WTC11 (cell line): Measurements from ENCODE around the gene C2CD2. TPM values are rescaled to one million over a fixed set of nuclear protein-coding genes. Genes with fewer than 3 reads are reported as not detected.

Experiments
- ATAC-seq: fragments of 200-7000 bp; cut with Tn5 transposase; 2 replicates; pipeline ENCODE4 v1.10.0; 2021; ENCODE audit warnings: mild to moderate bottlenecking, moderate library complexity
- CTCF ChIA-PET: fragments of 300-600 bp; sonication (Branson Sonifier 250); formaldehyde crosslinking; loops from one replicate; lab custom pipeline; 2021; ENCODE audit warnings: antibody characterized with exemption; lab: Charles Lee
- POLR2A ChIA-PET: fragments of 350-600 bp; sonication (Branson Sonifier 250); formaldehyde crosslinking; loops from one replicate; lab custom pipeline; 2021; ENCODE audit warnings: antibody characterized with exemption; lab: Charles Lee
- DNase-seq: peaks from one replicate; pipeline ENCODE4 v3.0.0; 2021; ENCODE audit warnings: low spot score
- H3K27ac Mint-ChIP-seq: 2 replicates; pipeline ENCODE4 v1.8.0; 2021; ENCODE audit warnings: mixed read lengths
- H3K27me3 Mint-ChIP-seq: 2 replicates; pipeline ENCODE4 v1.8.0; 2021; ENCODE audit warnings: low read depth, mild to moderate bottlenecking, moderate library complexity, mixed read lengths
- H3K36me3 Mint-ChIP-seq: 2 replicates; pipeline ENCODE4 v1.8.0; 2021; ENCODE audit warnings: mixed read lengths
- H3K4me1 Mint-ChIP-seq: 2 replicates; pipeline ENCODE4 v1.8.0; 2022; ENCODE audit warnings: mixed read lengths
- H3K4me3 Mint-ChIP-seq: 2 replicates; pipeline ENCODE4 v1.8.0; 2021; ENCODE audit warnings: mild to moderate bottlenecking, moderate library complexity, mixed read lengths
- H3K9me3 Mint-ChIP-seq: 2 replicates; pipeline ENCODE4 v1.8.0; 2021; ENCODE audit warnings: mixed read lengths
- ARID4B ChIP-seq: sonication (generic); formaldehyde crosslinking; IDR thresholded peaks from 2 replicates; pipeline ENCODE4 v1.8.0; 2023; ENCODE audit warnings: missing genetic modification reagents, mild to moderate bottlenecking, borderline replicate concordance
- ELF4 ChIP-seq: sonication (generic); formaldehyde crosslinking; IDR thresholded peaks from 2 replicates; pipeline ENCODE4 v1.8.1; 2022; ENCODE audit warnings: low read depth, mild to moderate bottlenecking, moderate library complexity, missing genetic modification reagents
- FOXJ3 ChIP-seq: sonication (generic); formaldehyde crosslinking; IDR thresholded peaks from 2 replicates; pipeline ENCODE4 v1.9.0; 2021; ENCODE audit warnings: missing genetic modification reagents, mild to moderate bottlenecking, borderline replicate concordance
- JUN ChIP-seq: sonication (generic); formaldehyde crosslinking; IDR thresholded peaks from 2 replicates; pipeline ENCODE4 v1.8.0; 2023; ENCODE audit warnings: mild to moderate bottlenecking, missing genetic modification reagents
- MAX ChIP-seq: sonication (generic); formaldehyde crosslinking; IDR thresholded peaks from 2 replicates; pipeline ENCODE4 v1.8.0; 2022; ENCODE audit warnings: mild to moderate bottlenecking, missing genetic modification reagents
- MYBL2 ChIP-seq: sonication (generic); formaldehyde crosslinking; IDR thresholded peaks from 2 replicates; pipeline ENCODE4 v1.8.1; 2023; ENCODE audit warnings: mild to moderate bottlenecking, moderate library complexity, missing genetic modification reagents
- NFYB ChIP-seq: sonication (generic); formaldehyde crosslinking; conservative IDR thresholded peaks from 2 replicates; pipeline ENCODE4 v1.8.0; 2022; ENCODE audit warnings: low read depth, missing genetic modification reagents
- PRDM15 ChIP-seq: sonication (generic); formaldehyde crosslinking; IDR thresholded peaks from 2 replicates; pipeline ENCODE4 v1.8.0; 2022; ENCODE audit warnings: missing genetic modification reagents
- PRRX2 ChIP-seq: fragments of 250-450 bp; sonication (Bioruptor Pico); IDR thresholded peaks from 2 replicates; pipeline ENCODE4 v1.8.0; 2021; ENCODE audit warnings: mild to moderate bottlenecking
- RORB ChIP-seq: fragments of 250-450 bp; sonication (Bioruptor Pico); IDR thresholded peaks from 2 replicates; pipeline ENCODE4 v1.9.0; 2021; ENCODE audit warnings: mild to moderate bottlenecking
- SOX15 ChIP-seq: fragments of 250-450 bp; sonication (Bioruptor Pico); IDR thresholded peaks from 2 replicates; pipeline ENCODE4 v1.9.0; 2021; ENCODE audit warnings: mild to moderate bottlenecking
- STAT6 ChIP-seq: sonication (generic); formaldehyde crosslinking; conservative IDR thresholded peaks from 2 replicates; pipeline ENCODE4 v1.8.1; 2023; ENCODE audit warnings: mild to moderate bottlenecking, low read depth, missing genetic modification reagents, moderate library complexity
- TP53 ChIP-seq: sonication (generic); formaldehyde crosslinking; IDR thresholded peaks from 2 replicates; pipeline ENCODE4 v1.8.1; 2023; ENCODE audit warnings: mild to moderate bottlenecking, missing genetic modification reagents
- ZNF219 ChIP-seq: sonication (generic); formaldehyde crosslinking; IDR thresholded peaks from 2 replicates; pipeline ENCODE4 v1.8.0; 2023; ENCODE audit warnings: missing genetic modification reagents, mild to moderate bottlenecking, borderline replicate concordance
- ZNF263 ChIP-seq: sonication (generic); formaldehyde crosslinking; IDR thresholded peaks from 2 replicates; pipeline ENCODE4 v1.8.1; 2022; ENCODE audit warnings: low read depth, mild to moderate bottlenecking, moderate library complexity, missing genetic modification reagents
- ZNF425 ChIP-seq: fragments of 250-450 bp; sonication (Bioruptor Pico); conservative IDR thresholded peaks from 2 replicates; pipeline ENCODE4 v1.9.0; 2021; ENCODE audit warnings: mild to moderate bottlenecking
- ZNF512 ChIP-seq: sonication (generic); formaldehyde crosslinking; IDR thresholded peaks from 2 replicates; pipeline ENCODE4 v1.8.1; 2022; ENCODE audit warnings: missing genetic modification reagents, borderline replicate concordance
- total RNA-seq: library from RNA; stranded (reverse); gene quantifications from 3 replicates; pipeline ENCODE4 v1.2.3, GENCODE V29; 2021

Gene C2CD2
- total RNA-seq, 1 experiment from 2014 or later = 11.2 TPM

GRCh38 chr21:41975391-41976272, 21.8 kb upstream of the C2CD2 start:
- Mint-ChIP-seq H3K36me3 (peaks cover 8% of the 10 kb centered on the region), H3K4me3 (no peak overlapping the region), H3K9me3 (peaks cover 13% of the 10 kb centered on the region), H3K27me3 (no peaks in the 10 kb centered on the region; the same call in none of the 2 replicates), H3K4me1 (peaks cover 18% of the 10 kb centered on the region), H3K27ac (no peak overlapping the region)
- TF ChIP-seq FOXJ3 (CRISPR knock-in tag) (no peak), RORB (CRISPR knock-in tag) (no peak), ARID4B (no peak), PRRX2 (CRISPR knock-in tag) (no peak), PRDM15 (CRISPR knock-in tag) (no peak), JUN (CRISPR knock-in tag) (no peak), ZNF425 (CRISPR knock-in tag) (no peak), ZNF219 (CRISPR knock-in tag) (no peak), NFYB (no peak), MYBL2 (CRISPR knock-in tag) (no peak), ZNF263 (CRISPR knock-in tag) (no peak), SOX15 (no peak), ZNF512 (CRISPR knock-in tag) (no peak), ELF4 (CRISPR knock-in tag) (no peak), MAX (CRISPR knock-in tag) (no peak), STAT6 (CRISPR knock-in tag) (no peak), TP53 (CRISPR knock-in tag) (no peak)
- POLR2A ChIA-PET = no interaction called here
- ATAC-seq (peak; percentile 26; the same call in 1 of the 2 replicates), DNase-seq (peak; percentile 36)
- CTCF ChIA-PET = interaction anchor here (0.9 to 3.3 kb wide), 3 partner anchors 80 to 363 kb away, joined by 3 to 33 read pairs (median 3); no protein-coding TSS in a partner anchor
